ENCODE measurements around the gene AAK1.

DNA sequence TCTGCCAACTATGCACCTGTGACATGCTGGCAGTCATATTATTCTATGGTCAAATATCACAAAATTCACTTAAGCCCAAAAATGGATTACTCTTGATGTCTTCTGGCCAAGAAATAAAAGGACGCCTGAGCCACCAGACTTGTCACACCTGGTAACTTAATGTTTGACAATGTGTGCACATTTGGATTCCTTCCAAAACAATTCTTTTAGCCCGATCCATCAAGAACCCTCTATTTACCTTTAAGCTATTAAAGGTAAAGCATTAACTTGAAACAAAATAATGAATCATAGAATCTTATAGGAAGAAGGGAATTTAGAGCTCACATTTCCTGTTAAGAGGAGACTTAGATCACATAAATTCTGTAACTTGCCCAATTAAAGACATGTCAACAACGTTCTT, 159.8 kb downstream of the AAK1 start:
- TF ChIP-seq CTCF (IDR thresholded peaks at IDR 0.05), result no peak
- TF ChIP-seq POLR2A (IDR thresholded peaks at IDR 0.05), result no peak

Measured in esophagus squamous epithelium (tissue), 4 donors.